HCT116 (cell line): ENCODE measurements around the gene ABCC8. TPM values are rescaled to one million over a fixed set of nuclear protein-coding genes. Genes with fewer than 3 reads are reported as not detected.
A peak's percentile ranks its signal among the peaks of the same experiment; 100 is the strongest.

Source experiments
- ATAC-seq: fragments of 200-7000 bp; cut with Tn5 transposase; 2 replicates; pipeline ENCODE4 v1.9.1; 2020; ENCODE audit warnings: mild to moderate bottlenecking, moderate library complexity
- BruUV-seq: library from RNA; stranded (reverse); fragments of 400-500 nt; replicated peaks from 2 replicates; lab custom pipeline; 2021; lab: Mats Ljungman, UMichigan
- CTCF ChIA-PET: fragments of 300-600 bp; sonication (Branson Sonifier 250); formaldehyde crosslinking; loops from one replicate; lab custom pipeline; 2021; ENCODE audit warnings: antibody characterized with exemption; lab: Charles Lee
- POLR2A ChIA-PET: fragments of 300-600, 350-600 bp; sonication (Branson Sonifier 250); formaldehyde crosslinking; loops from one replicate; lab custom pipeline; 2021; ENCODE audit warnings: antibody characterized with exemption; lab: Charles Lee
- RAD21 ChIA-PET, 2 experiments: fragments of 300-600 bp; sonication (Branson Sonifier 250); formaldehyde crosslinking; loops; one replicate each; lab custom pipeline; 2023; ENCODE audit warnings: low total read pairs in 2 of 2; ENCODE audit not compliant: uncharacterized antibody in 2 of 2, unreplicated experiment in 2 of 2, low non-redundant PET in 1 of 2; lab: Charles Lee
- DNase-seq: peaks from one replicate; pipeline ENCODE4 v3.0.0-alpha.2; 2010; ENCODE audit warnings: low read depth, low spot score
- H2AFZ ChIP-seq: fragments of 200-600 bp; shearing (Covaris generic), sonication (generic); 2 replicates; pipeline ENCODE4 v1.6.1; 2017; ENCODE audit warnings: low read depth, mixed run types, mixed read lengths, antibody characterized with exemption, low read length; ENCODE audit not compliant: poor library complexity, severe bottlenecking
- H3K27ac ChIP-seq: 2 replicates; pipeline ENCODE4 v1.5.1; 2012; ENCODE audit warnings: low read depth, low read length
- H3K27me3 ChIP-seq: fragments of 200-600 bp; sonication (generic); 2 replicates; pipeline ENCODE4 v1.6.1; 2016; ENCODE audit warnings: mixed run types, low read length, mixed read lengths; ENCODE audit not compliant: insufficient read depth
- H3K36me3 ChIP-seq, 2 experiments: fragments of 200-500 bp in 1 of 2; fragments of 200-600 bp in 1 of 2; sonication (Bioruptor generic) in 1 of 2; sonication (generic) in 1 of 2; 2 replicates each; pipeline versions ENCODE4 v1.5.1 to v1.6.1; 2014 to 2016; ENCODE audit warnings: low read length in 2 of 2, inconsistent platforms in 1 of 2, mixed read lengths in 1 of 2, mixed run types in 1 of 2; ENCODE audit not compliant: insufficient read depth in 2 of 2, control insufficient read depth in 1 of 2
- H3K4me1 ChIP-seq, 2 experiments: fragments of 200-600 bp in 1 of 2; sonication (generic) in 1 of 2; 2 replicates each; pipeline versions ENCODE4 v1.5.1 to v1.6.1; 2012 to 2017; ENCODE audit warnings: low read length in 2 of 2, inconsistent platforms in 1 of 2, mild to moderate bottlenecking in 1 of 2, mixed read lengths in 1 of 2, mixed run types in 1 of 2, moderate library complexity in 1 of 2; ENCODE audit not compliant: insufficient read depth in 2 of 2, control insufficient read depth in 1 of 2
- H3K4me2 ChIP-seq: fragments of 200-600 bp; sonication (generic); 2 replicates; pipeline ENCODE4 v1.6.1; 2017; ENCODE audit warnings: mixed run types, low read length, mixed read lengths
- H3K4me3 ChIP-seq, 2 experiments: fragments of 200-600 bp in 1 of 2; sonication (generic) in 1 of 2; replicated peaks in 1 of 2; 2 replicates each; pipeline ENCODE4 v1.5.1; 2011 to 2016; ENCODE audit warnings: low read length in 2 of 2, control low read depth in 1 of 2, low read depth in 1 of 2, mild to moderate bottlenecking in 1 of 2, mixed read lengths in 1 of 2, mixed run types in 1 of 2
- H3K79me2 ChIP-seq: fragments of 200-600 bp; sonication (generic); 2 replicates; pipeline ENCODE4 v1.6.1; 2017; ENCODE audit warnings: mild to moderate bottlenecking, mixed run types, low read length, moderate library complexity, mixed read lengths; ENCODE audit not compliant: insufficient read depth
- H3K9ac ChIP-seq: fragments of 200-600 bp; sonication (generic); 2 replicates; pipeline ENCODE4 v1.6.1; 2016; ENCODE audit warnings: low read length, mixed read lengths
- H3K9me2 ChIP-seq: fragments of 200-600 bp; sonication (generic), shearing (Covaris generic); 2 replicates; pipeline ENCODE4 v1.6.1; 2017; ENCODE audit warnings: mixed run types, mild to moderate bottlenecking, moderate library complexity; ENCODE audit not compliant: insufficient read depth
- H3K9me3 ChIP-seq, 2 experiments: fragments of 200-500 bp in 1 of 2; fragments of 200-600 bp in 1 of 2; sonication (Bioruptor generic) in 1 of 2; sonication (generic) in 1 of 2; 2 replicates each; pipeline ENCODE4 v1.6.1; 2014 to 2017; ENCODE audit warnings: low read length in 2 of 2, mixed read lengths in 2 of 2, inconsistent platforms in 1 of 2, low read depth in 1 of 2, mild to moderate bottlenecking in 1 of 2, mixed run types in 1 of 2, moderate library complexity in 1 of 2; ENCODE audit not compliant: control insufficient read depth in 1 of 2, insufficient read depth in 1 of 2
- H4K20me1 ChIP-seq: fragments of 200-600 bp; sonication (generic), shearing (Covaris generic); 2 replicates; pipeline ENCODE4 v1.6.1; 2017; ENCODE audit warnings: mixed run types, mild to moderate bottlenecking, moderate library complexity; ENCODE audit not compliant: insufficient read depth
- ELF1 ChIP-seq: IDR thresholded peaks from 2 replicates; pipeline ENCODE4 v1.6.1; 2012; ENCODE audit warnings: low read depth, borderline replicate concordance
- EZH2 ChIP-seq: fragments of 200-600 bp; sonication (generic); IDR thresholded peaks from 2 replicates; pipeline ENCODE4 v1.6.1; 2017; ENCODE audit warnings: antibody characterized with exemption, mixed run types
- JUND ChIP-seq: IDR thresholded peaks from 2 replicates; pipeline ENCODE4 v1.6.1; 2012
- POLR2A ChIP-seq: IDR thresholded peaks from 2 replicates; pipeline ENCODE4 v1.7.0; 2011; ENCODE audit warnings: borderline replicate concordance; ENCODE audit not compliant: insufficient read depth, insufficient read length; ENCODE audit errors: extremely low read depth
- POLR2AphosphoS5 ChIP-seq: IDR thresholded peaks from 2 replicates; pipeline ENCODE4 v1.6.1; 2011; ENCODE audit warnings: mild to moderate bottlenecking, low read depth, low read length, moderate library complexity
- RAD21 ChIP-seq: IDR thresholded peaks from 2 replicates; pipeline ENCODE4 v1.6.1; 2012; ENCODE audit warnings: low read depth, mild to moderate bottlenecking
- SP1 ChIP-seq: IDR thresholded peaks from 2 replicates; pipeline ENCODE4 v1.6.1; 2012; ENCODE audit warnings: low read depth
- SRF ChIP-seq: IDR thresholded peaks from 2 replicates; pipeline ENCODE4 v1.6.1; 2012; ENCODE audit warnings: low read depth
- TCF7L2 ChIP-seq: IDR thresholded peaks from 2 replicates; pipeline ENCODE4 v1.7.0; 2011; ENCODE audit warnings: borderline replicate concordance, inconsistent platforms; ENCODE audit not compliant: insufficient read depth, insufficient read length; ENCODE audit errors: extremely low read depth
- ZFX ChIP-seq: fragments of 450-650 bp; IDR thresholded peaks from 2 replicates; pipeline ENCODE4 v1.6.1; 2017
- ZNF274 ChIP-seq: fragments of 200-500 bp; sonication (Bioruptor generic); IDR thresholded peaks from 2 replicates; pipeline ENCODE4 v1.6.1; 2014; ENCODE audit warnings: mild to moderate bottlenecking, low read depth, low read length, inconsistent platforms
- intact Hi-C: fragments of 100-400 bp; cut with micrococcal nuclease; formaldehyde crosslinking; loops from 2 replicates; pipeline ENCODE4 v1.10.0; 2022
- total RNA-seq: library from RNA; stranded (reverse); gene quantifications from one replicate; pipeline ENCODE4 v1.2.1, GENCODE V29; 2021; ENCODE audit not compliant: unreplicated experiment
- TF ChIP-seq, protein P1 (sequence below), 3 experiments: fragments of 200-600 bp in 1 of 3; sonication (generic) in 1 of 3; IDR thresholded peaks in 2 of 3; conservative IDR thresholded peaks in 1 of 3; 2 replicates each; pipeline ENCODE4 v1.5.1; 2012 to 2017; ENCODE audit warnings: low read depth in 2 of 3, low read length in 2 of 3, antibody characterized with exemption in 1 of 3, borderline replicate concordance in 1 of 3, control low read depth in 1 of 3, mild to moderate bottlenecking in 1 of 3, mixed read lengths in 1 of 3, mixed run types in 1 of 3, moderate library complexity in 1 of 3; ENCODE audit not compliant: insufficient read depth in 1 of 3
- TF ChIP-seq, protein P2 (sequence below): IDR thresholded peaks from 2 replicates; pipeline ENCODE4 v1.6.1; 2012

Gene ABCC8
- total RNA-seq, 1 experiment from 2014 or later: 0.39 TPM

DNA sequence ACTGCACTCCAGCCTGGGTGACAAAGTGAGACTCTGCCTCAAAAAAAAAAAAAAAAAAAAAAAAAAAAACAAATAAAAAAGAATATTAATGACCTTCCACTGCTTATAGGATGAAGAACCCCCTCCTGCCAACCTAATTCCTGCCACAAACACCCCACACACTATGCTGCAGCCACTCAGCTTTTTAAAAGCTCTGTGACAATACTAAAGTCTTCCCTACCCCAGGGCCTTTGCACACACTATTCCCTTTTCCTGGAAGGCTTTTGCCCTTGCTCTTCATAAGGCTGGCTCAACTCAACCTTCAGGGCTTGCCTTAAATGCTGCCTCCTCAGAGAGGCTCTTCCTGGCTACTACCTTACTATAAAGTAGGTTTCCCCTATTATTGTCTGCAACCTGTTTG, 77.4 kb downstream of the ABCC8 start:
- Histone ChIP-seq H4K20me1 (no peaks in the 10 kb centered on the region), H3K4me1 (peaks cover 3 to 7% of the 10 kb centered on the region in 2 experiments; a peak in 2 of 4 replicates), H3K4me2 (peak overlapping the region; percentile 24; the same call in 1 of the 2 replicates), H3K36me3 (no peaks in the 10 kb centered on the region), H2AFZ (no peak overlapping the region), H3K79me2 (no peaks in the 10 kb centered on the region), H3K27ac (no peak overlapping the region), H3K9me3 (no peaks in the 10 kb centered on the region), H3K27me3 (no peaks in the 10 kb centered on the region), H3K9ac (no peak overlapping the region), H3K4me3 (no peak overlapping the region), H3K9me2 (no peaks in the 10 kb centered on the region)
- TF ChIP-seq SRF (no peak), RAD21 (no peak), SP1 (no peak), ZFX (no peak), POLR2A (no peak), ZNF274 (no peak), TCF7L2 (no peak), EZH2 (no peak), ELF1 (no peak), POLR2AphosphoS5 (no peak), JUND (no peak)
- TF ChIP-seq, protein P1, sequence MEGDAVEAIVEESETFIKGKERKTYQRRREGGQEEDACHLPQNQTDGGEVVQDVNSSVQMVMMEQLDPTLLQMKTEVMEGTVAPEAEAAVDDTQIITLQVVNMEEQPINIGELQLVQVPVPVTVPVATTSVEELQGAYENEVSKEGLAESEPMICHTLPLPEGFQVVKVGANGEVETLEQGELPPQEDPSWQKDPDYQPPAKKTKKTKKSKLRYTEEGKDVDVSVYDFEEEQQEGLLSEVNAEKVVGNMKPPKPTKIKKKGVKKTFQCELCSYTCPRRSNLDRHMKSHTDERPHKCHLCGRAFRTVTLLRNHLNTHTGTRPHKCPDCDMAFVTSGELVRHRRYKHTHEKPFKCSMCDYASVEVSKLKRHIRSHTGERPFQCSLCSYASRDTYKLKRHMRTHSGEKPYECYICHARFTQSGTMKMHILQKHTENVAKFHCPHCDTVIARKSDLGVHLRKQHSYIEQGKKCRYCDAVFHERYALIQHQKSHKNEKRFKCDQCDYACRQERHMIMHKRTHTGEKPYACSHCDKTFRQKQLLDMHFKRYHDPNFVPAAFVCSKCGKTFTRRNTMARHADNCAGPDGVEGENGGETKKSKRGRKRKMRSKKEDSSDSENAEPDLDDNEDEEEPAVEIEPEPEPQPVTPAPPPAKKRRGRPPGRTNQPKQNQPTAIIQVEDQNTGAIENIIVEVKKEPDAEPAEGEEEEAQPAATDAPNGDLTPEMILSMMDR (IDR thresholded peaks at IDR 0.05 in 2 of 3, conservative IDR thresholded peaks at IDR 0.05 in 1 of 3; ENCODE audit: borderline replicate concordance in 1 of 3, insufficient read depth in 1 of 3, low read depth in 2 of 3, low read length in 2 of 3): no peak
- TF ChIP-seq, protein P2, sequence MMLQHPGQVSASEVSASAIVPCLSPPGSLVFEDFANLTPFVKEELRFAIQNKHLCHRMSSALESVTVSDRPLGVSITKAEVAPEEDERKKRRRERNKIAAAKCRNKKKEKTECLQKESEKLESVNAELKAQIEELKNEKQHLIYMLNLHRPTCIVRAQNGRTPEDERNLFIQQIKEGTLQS: no peak
- intact Hi-C loops: no loop called here
- no TSS peak for BruUV-seq
- CTCF ChIA-PET: interaction anchor here (1.8 kb wide), 1 partner anchor 10 kb away, joined by 5 read pairs; the partner anchor contains the start of gene KCNJ11
- RAD21 ChIA-PET: no interaction called here
- POLR2A ChIA-PET: no interaction called here
- no peak for DNase-seq
- no peak for ATAC-seq
